Activated T-cell treated with anti-CD3 and anti-CD28 coated beads, Interleukin-2, amount 50 U/mL, for 24 hours (primary cell): ENCODE measurements around the gene MSI2.
A peak's percentile ranks its signal among the peaks of the same experiment; 100 is the strongest.

ENCODE experiments used
- DNase-seq: peaks from one replicate; pipeline ENCODE4 v3.0.0-alpha.2; 2020
- H3K27ac Mint-ChIP-seq: 2 replicates; pipeline ENCODE4 v1.8.0; 2020; ENCODE audit warnings: mild to moderate bottlenecking, mixed read lengths
- H3K27me3 Mint-ChIP-seq: 2 replicates; pipeline ENCODE4 v1.8.0; 2020; ENCODE audit warnings: mixed read lengths
- H3K36me3 Mint-ChIP-seq: 2 replicates; pipeline ENCODE4 v1.8.0; 2020; ENCODE audit warnings: low read depth, mixed read lengths
- H3K4me1 Mint-ChIP-seq: 2 replicates; pipeline ENCODE4 v1.8.0; 2020; ENCODE audit warnings: low read depth, mixed read lengths
- H3K4me3 Mint-ChIP-seq: 2 replicates; pipeline ENCODE4 v1.8.0; 2020; ENCODE audit warnings: mild to moderate bottlenecking, moderate library complexity, mixed read lengths
- H3K9me3 Mint-ChIP-seq: 2 replicates; pipeline ENCODE4 v1.8.0; 2020; ENCODE audit warnings: mixed read lengths

The MSI2 gene

GRCh38 chr17:57406131-57406980 lies 150.0 kb downstream of the MSI2 start:
- no peak for DNase-seq
- peaks cover 48% of the 10 kb centered on the region for H3K36me3 Mint-ChIP-seq
- peaks cover 54% of the 10 kb centered on the region for H3K4me1 Mint-ChIP-seq
- H3K9me3 Mint-ChIP-seq: no peaks in the 10 kb centered on the region
- peak overlapping the region; percentile 87 for H3K27ac Mint-ChIP-seq
- H3K4me3 Mint-ChIP-seq: peak overlapping the region; percentile 46
- no peaks in the 10 kb centered on the region for H3K27me3 Mint-ChIP-seq

GRCh38 chr17:57406981-57407286 lies 150.6 kb downstream of the MSI2 start:
- Mint-ChIP-seq H3K4me3 (peak overlapping the region; percentile 46), H3K9me3 (no peaks in the 10 kb centered on the region), H3K27me3 (no peaks in the 10 kb centered on the region), H3K36me3 (peaks cover 42% of the 10 kb centered on the region), H3K4me1 (peaks cover 56% of the 10 kb centered on the region), H3K27ac (peak overlapping the region; percentile 87)
- no peak for DNase-seq

- H3K9me3 Mint-ChIP-seq: no peaks in the 10 kb centered on the region
- H3K27ac Mint-ChIP-seq: peak overlapping the region; percentile 87
- peak overlapping the region; percentile 46 for H3K4me3 Mint-ChIP-seq
- no peak for DNase-seq
- H3K4me1 Mint-ChIP-seq: peaks cover 56% of the 10 kb centered on the region
- peaks cover 39% of the 10 kb centered on the region for H3K36me3 Mint-ChIP-seq
- H3K27me3 Mint-ChIP-seq: no peaks in the 10 kb centered on the region
These were observed 151.2 kb downstream of the MSI2 start for GRCh38 chr17:57407287-57408070.

- Mint-ChIP-seq H3K36me3 (peaks cover 34% of the 10 kb centered on the region), H3K27me3 (no peaks in the 10 kb centered on the region), H3K4me1 (peaks cover 61% of the 10 kb centered on the region), H3K4me3 (peak overlapping the region; percentile 41), H3K9me3 (no peaks in the 10 kb centered on the region), H3K27ac (peak overlapping the region; percentile 87)
- DNase-seq: no peak
These were observed 151.9 kb downstream of the MSI2 start for GRCh38 chr17:57408071-57408811.

GRCh38 chr17:57410169-57410568 lies 153.8 kb downstream of the MSI2 start:
- DNase-seq: no peak
- Mint-ChIP-seq H3K36me3 (peaks cover 21% of the 10 kb centered on the region), H3K4me1 (peaks cover 70% of the 10 kb centered on the region), H3K27ac (peak overlapping the region; percentile 40), H3K4me3 (no peak overlapping the region), H3K27me3 (no peaks in the 10 kb centered on the region), H3K9me3 (no peaks in the 10 kb centered on the region)

GRCh38 chr17:57412520-57413096 lies 156.3 kb downstream of the MSI2 start:
- Mint-ChIP-seq H3K4me3 (no peak overlapping the region), H3K4me1 (peaks cover 58% of the 10 kb centered on the region), H3K9me3 (no peaks in the 10 kb centered on the region), H3K27ac (no peak overlapping the region), H3K36me3 (peaks cover 9% of the 10 kb centered on the region), H3K27me3 (no peaks in the 10 kb centered on the region)
- DNase-seq: no peak

GRCh38 chr17:57413848-57414651 lies 157.7 kb downstream of the MSI2 start:
- peaks cover 9% of the 10 kb centered on the region for H3K36me3 Mint-ChIP-seq
- H3K4me1 Mint-ChIP-seq: peaks cover 54% of the 10 kb centered on the region
- no peak for DNase-seq
- H3K27ac Mint-ChIP-seq: no peak overlapping the region
- H3K4me3 Mint-ChIP-seq: no peak overlapping the region
- no peaks in the 10 kb centered on the region for H3K27me3 Mint-ChIP-seq
- H3K9me3 Mint-ChIP-seq: no peaks in the 10 kb centered on the region

- Mint-ChIP-seq H3K4me1 (peaks cover 54% of the 10 kb centered on the region), H3K36me3 (peaks cover 17% of the 10 kb centered on the region), H3K9me3 (no peaks in the 10 kb centered on the region), H3K27ac (no peak overlapping the region), H3K27me3 (no peaks in the 10 kb centered on the region), H3K4me3 (no peak overlapping the region)
- no peak for DNase-seq
These were observed 159.5 kb downstream of the MSI2 start for GRCh38 chr17:57415751-57416207.

GRCh38 chr17:57416369-57416768 lies 160.0 kb downstream of the MSI2 start:
- Mint-ChIP-seq H3K36me3 (peaks cover 19% of the 10 kb centered on the region), H3K27me3 (no peaks in the 10 kb centered on the region), H3K9me3 (no peaks in the 10 kb centered on the region), H3K27ac (peak overlapping the region; percentile 20), H3K4me1 (peaks cover 56% of the 10 kb centered on the region), H3K4me3 (no peak overlapping the region)
- DNase-seq: no peak

GRCh38 chr17:57417956-57418355 lies 161.6 kb downstream of the MSI2 start:
- Mint-ChIP-seq H3K9me3 (no peaks in the 10 kb centered on the region), H3K27me3 (no peaks in the 10 kb centered on the region), H3K36me3 (peaks cover 26% of the 10 kb centered on the region), H3K4me3 (no peak overlapping the region), H3K27ac (no peak overlapping the region), H3K4me1 (peaks cover 58% of the 10 kb centered on the region)
- DNase-seq: no peak

- peak overlapping the region; percentile 53 for H3K27ac Mint-ChIP-seq
- H3K9me3 Mint-ChIP-seq: no peaks in the 10 kb centered on the region
- no peaks in the 10 kb centered on the region for H3K27me3 Mint-ChIP-seq
- DNase-seq: no peak
- H3K4me3 Mint-ChIP-seq: no peak overlapping the region
- H3K36me3 Mint-ChIP-seq: peaks cover 28% of the 10 kb centered on the region
- H3K4me1 Mint-ChIP-seq: peaks cover 62% of the 10 kb centered on the region
These were observed 162.3 kb downstream of the MSI2 start for GRCh38 chr17:57418463-57419246.

GRCh38 chr17:57419940-57420550 lies 163.7 kb downstream of the MSI2 start:
- Mint-ChIP-seq H3K36me3 (peaks cover 30% of the 10 kb centered on the region), H3K4me1 (peaks cover 68% of the 10 kb centered on the region), H3K4me3 (no peak overlapping the region), H3K9me3 (no peaks in the 10 kb centered on the region), H3K27me3 (no peaks in the 10 kb centered on the region), H3K27ac (no peak overlapping the region)
- DNase-seq: no peak
